GM18507 (cell line): ENCODE results near the gene MTHFD1.

Experiments
- DNase-seq: peaks from one replicate; pipeline ENCODE4 v3.0.0; 2011; ENCODE audit warnings: low read depth; ENCODE audit not compliant: insufficient read length; ENCODE audit errors: extremely low spot score
- FAIRE-seq: peaks from 2 replicates; lab custom pipeline; 2011; peaks lifted over from hg19 to GRCh38; lab: Jason Lieb, UNC

Gene MTHFD1

DNA sequence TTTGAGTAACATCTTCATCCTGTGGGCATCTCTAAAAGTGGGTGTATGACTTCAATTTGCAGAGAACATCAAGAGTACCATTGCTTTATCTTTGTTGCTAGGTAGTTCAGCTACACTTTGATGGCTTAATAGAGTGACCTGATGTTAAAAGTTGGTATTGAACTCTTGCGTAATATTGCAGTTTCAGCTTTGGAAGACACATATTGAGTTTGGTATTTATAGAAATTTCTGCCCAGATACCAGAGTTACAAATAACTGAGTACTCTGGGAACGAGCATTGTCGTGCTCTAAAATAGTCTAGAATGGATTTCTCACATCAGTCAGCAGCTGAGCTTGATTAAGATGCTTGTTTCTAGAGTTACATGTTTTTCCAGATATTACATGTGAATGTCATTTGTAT, 52.3 kb downstream of the MTHFD1 start:
- no peak for FAIRE-seq

DNA sequence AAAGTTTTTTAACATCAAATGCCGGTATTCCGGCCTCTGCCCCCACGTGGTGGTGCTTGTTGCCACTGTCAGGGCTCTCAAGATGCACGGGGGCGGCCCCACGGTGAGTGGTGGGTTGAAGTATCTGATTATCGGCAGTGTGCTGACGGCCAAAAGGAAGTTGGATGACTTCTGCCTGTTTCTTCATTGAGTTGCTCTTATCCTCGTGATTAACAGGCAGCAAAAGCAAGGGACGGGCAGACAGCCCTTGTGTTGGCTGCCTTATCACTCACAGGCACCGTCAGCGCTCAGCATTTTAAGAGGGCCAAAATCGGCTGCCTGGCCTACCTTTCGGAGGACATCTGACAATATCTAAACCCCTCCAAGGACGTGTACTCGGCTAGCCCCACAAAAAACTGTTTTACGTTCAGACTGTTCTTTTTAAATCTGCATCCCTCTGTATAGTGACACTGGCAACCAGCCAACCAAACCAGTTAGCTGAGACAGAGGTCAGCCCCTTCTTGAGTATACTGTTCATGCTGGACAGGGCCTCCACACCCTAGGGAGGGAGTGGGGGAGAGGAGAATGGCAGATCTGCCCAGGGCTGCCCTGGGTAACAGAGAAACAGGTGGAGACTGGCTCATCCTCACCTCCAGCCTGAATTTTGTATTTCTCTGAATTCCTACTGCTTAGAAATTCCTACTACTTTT, 54.3 kb downstream of the MTHFD1 start:
- FAIRE-seq (no peak), DNase-seq (no peak)

More for the DNA sequence above, 52.3 kb downstream of the MTHFD1 start:
- no peak for DNase-seq

GRCh38 chr14:64444140-64444539, 56.0 kb downstream of the MTHFD1 start:
- FAIRE-seq (no peak), DNase-seq (no peak)

GRCh38 chr14:64444984-64445845, 57.1 kb downstream of the MTHFD1 start:
- peak; percentile 64 for DNase-seq
- FAIRE-seq, result peak; percentile 99

- no peak for FAIRE-seq
These were observed 59.9 kb downstream of the MTHFD1 start for GRCh38 chr14:64447876-64448670.

DNA sequence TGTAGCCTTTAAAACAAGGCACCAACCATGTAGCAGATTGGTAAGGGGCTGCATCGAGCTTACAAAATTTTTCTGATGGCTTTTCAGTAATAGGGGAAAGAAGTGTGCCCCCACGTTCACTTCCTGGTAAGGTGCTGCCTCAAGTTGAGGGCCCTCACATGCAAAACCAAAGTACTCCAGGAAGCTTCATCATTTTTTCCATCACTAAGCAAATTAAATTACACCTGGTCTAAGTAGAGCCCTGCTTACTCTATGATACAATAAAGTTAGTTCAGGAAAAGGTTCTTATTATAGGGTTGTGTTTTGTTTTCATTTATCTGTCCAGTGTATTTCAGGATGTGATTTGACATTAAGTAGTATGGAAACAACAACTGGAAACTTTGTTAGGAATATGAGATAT, 62.1 kb downstream of the MTHFD1 start:
- DNase-seq (no peak), FAIRE-seq (no peak)

More at GRCh38 chr14:64447876-64448670, 59.9 kb downstream of the MTHFD1 start:
- DNase-seq, result no peak

DNA sequence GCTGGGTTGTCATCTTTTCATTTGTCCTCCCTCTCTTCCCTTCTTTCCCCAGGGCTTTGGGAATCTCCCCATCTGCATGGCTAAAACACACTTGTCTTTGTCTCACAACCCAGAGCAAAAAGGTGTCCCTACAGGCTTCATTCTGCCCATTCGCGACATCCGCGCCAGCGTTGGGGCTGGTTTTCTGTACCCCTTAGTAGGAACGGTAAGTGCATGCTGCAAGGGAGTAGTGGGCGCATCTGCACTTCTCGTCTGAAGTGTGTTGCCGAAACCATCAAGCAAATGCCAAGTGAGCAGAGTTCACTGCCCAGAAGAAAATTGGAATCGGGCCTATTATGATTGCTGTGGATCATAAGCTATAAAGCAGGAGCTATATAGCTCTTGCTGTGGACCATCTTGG, 66.5 kb downstream of the MTHFD1 start:
- DNase-seq (no peak), FAIRE-seq (no peak)

GRCh38 chr14:64459405-64460136, 71.4 kb downstream of the MTHFD1 start:
- FAIRE-seq (no peak), DNase-seq (no peak)

GRCh38 chr14:64461221-64461620, 73.1 kb downstream of the MTHFD1 start:
- FAIRE-seq (no peak), DNase-seq (no peak)

- FAIRE-seq, result peak; percentile 21
- no peak for DNase-seq
These were observed 75.0 kb downstream of the MTHFD1 start for GRCh38 chr14:64463195-64463594.

GRCh38 chr14:64463873-64464272, 75.7 kb downstream of the MTHFD1 start:
- DNase-seq, result no peak
- no peak for FAIRE-seq

GRCh38 chr14:64464651-64465050, 76.5 kb downstream of the MTHFD1 start:
- FAIRE-seq (no peak), DNase-seq (no peak)

DNA sequence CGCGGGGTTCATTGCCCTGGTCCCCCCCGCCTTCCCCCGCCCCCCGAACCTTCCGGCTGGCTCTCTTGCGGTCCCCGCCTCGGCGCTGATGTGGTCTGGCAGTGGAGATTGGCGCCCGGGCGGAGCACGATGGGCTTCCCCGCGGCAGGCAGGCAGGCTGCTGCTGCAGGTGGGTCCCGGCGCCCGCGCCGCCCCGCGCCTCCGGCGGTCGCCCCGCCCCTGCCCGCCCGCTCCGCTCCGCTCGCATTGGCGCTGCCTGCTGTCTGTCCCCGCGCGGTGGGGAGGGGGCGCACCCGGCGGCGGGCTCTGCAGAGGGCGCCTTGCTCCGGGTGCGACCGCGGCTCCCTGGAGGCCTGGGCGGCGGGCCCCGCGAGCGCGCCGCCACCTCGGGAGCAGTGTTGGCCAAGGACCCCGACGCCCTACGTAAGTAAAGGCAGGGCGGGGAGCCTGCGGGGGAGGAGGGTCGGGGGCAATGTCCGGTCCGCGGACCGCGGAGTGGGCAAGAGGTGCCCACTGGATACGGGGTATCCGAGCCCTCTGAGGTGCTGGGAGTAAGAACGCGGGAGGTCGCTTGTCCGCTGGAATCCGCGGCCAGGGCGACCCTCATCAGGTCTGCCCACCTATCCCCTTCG, 77.2 kb downstream of the MTHFD1 start, which contains the start of gene AKAP5:
TSS of gene AKAP5 (plus strand) at position 309 of the 632 bp plus-strand sequence. CDS start 2,896 bp downstream, outside the sequence.
- DNase-seq (peak; percentile 55), FAIRE-seq (peak; percentile 68)

DNA sequence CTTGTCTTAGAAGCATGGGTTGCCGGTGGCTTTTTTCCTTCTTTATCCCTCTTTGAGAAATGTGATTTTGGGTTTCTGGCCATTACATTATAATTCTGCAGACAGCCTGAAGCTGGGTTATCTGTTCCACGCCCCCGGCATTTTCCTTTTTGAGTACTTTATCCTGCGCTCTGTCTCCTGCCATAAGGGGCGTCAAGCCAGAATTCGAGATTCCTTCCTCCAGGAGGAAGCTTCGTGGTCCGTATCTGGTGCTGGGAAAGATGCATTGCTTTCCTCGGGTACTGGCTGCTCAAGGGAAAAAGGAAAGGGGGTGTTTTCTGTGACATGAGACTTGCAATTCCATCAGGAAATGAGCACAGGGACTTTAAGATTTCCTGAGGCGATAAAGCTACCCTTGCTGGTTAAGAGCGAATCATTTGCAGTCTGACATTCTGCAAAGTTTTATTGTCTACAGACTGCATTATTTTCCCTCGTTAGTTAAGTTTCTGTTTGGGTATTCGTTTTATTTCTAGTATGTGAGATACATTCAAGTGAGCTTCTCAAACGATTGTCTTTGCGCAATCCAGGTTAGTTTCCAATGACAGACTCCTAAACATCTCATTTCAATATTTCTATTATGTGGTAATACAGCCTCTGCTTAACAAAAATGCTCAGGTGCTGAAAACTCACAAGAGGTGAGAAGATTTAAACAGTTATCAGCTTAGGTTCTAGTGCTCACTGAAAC, 77.8 kb downstream of the MTHFD1 start:
- no peak for DNase-seq
- FAIRE-seq, result peak; percentile 31

- DNase-seq (no peak), FAIRE-seq (no peak)
These were observed 78.9 kb downstream of the MTHFD1 start for GRCh38 chr14:64467101-64467500.

DNA sequence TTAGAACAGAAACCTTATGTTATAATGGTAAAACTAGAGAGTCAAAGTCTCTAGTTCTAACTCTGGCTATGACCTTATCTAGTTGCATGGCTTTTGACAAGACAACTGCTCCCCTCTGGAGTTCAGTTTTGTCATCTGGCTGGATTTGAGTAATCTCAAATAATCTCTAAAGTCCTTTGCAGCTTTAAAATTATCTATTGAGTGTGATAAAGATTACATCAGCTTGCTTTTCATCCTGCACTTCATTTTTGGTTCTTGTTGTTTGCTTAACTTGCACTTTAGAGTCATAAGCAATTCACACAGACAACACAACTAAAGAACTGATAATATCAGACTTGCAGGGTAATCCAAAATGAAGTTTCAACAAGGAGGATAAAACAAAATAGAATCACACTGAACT, 79.4 kb downstream of the MTHFD1 start:
- no peak for FAIRE-seq
- DNase-seq, result no peak

DNA sequence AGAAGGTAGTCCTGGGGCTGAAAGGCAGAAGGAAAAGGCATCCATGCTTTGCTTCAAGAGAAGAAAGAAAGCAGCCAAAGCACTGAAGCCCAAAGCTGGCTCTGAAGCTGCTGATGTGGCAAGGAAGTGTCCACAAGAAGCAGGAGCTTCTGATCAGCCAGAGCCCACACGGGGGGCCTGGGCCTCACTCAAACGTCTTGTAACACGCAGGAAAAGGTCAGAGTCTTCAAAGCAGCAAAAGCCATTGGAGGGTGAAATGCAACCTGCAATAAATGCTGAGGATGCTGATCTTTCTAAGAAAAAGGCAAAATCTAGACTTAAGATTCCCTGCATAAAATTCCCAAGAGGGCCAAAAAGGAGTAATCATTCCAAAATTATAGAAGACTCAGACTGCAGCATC, 80.3 kb downstream of the MTHFD1 start:
- FAIRE-seq, result no peak
- no peak for DNase-seq

GRCh38 chr14:64474041-64474440, 85.9 kb downstream of the MTHFD1 start:
- peak; percentile 38 for FAIRE-seq
- DNase-seq, result no peak
